ENCODE measurements around the gene LRRC25.

DNA sequence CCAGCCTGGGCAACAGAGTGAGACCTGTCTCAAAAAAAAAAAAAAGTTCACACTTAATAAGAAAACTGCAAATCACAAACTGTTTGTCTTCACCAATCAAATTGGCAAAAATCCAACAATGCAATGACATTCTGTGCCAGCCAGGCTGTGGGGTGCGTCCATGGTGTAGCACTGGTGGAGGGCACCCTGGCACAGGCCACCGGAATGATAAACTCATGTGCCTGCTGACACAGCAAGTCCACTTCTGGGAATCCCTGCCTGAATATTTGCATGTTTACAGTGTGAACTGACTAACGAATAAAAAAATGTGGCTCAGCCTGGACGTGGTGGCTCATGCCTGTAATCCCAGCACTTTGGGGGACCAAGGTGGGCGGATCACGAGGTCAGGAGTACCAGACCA lies 1.6 kb upstream of the LRRC25 start:
- TF ChIP-seq CTCF (IDR thresholded peaks at IDR 0.05) (peak in 1 of 7 experiments; percentile 15), POLR2A (IDR thresholded peaks at IDR 0.05) (no peak)
